CD4-positive, alpha-beta T cell treated with Interleukin-4 for 4 hours (primary cell): Measurements from ENCODE around the gene B4GALNT1.
"Not testable (repeated sequence)": the region's sequence is repeated elsewhere in the genome, so short reads cannot be mapped to it uniquely, and the experiment has no call there.

Experiments used
- DNase-seq: peaks from one replicate; pipeline ENCODE4 v3.0.0-alpha.2; 2020

B4GALNT1 gene

GRCh38 chr12:57606821-57607220 lies 26.2 kb downstream of the B4GALNT1 start:
- DNase-seq = no peak

GRCh38 chr12:57606399-57606798 lies 26.6 kb downstream of the B4GALNT1 start:
- DNase-seq = no peak

- DNase-seq = no peak
These were observed 27.1 kb downstream of the B4GALNT1 start for GRCh38 chr12:57605811-57606311.

- no peak for DNase-seq
These were observed 27.8 kb downstream of the B4GALNT1 start for GRCh38 chr12:57604992-57605810.

GRCh38 chr12:57604454-57604991 lies 28.5 kb downstream of the B4GALNT1 start, which contains the start of gene DTX3:
TSS of gene DTX3 (plus strand) at chr12:57604824. CDS start at chr12:57606518, 1,694 bp downstream.
- DNase-seq = peak; percentile 33

- no peak for DNase-seq
These were observed 29.1 kb downstream of the B4GALNT1 start for GRCh38 chr12:57603815-57604453.

- DNase-seq = no peak
These were observed 29.7 kb downstream of the B4GALNT1 start for GRCh38 chr12:57603324-57603723.

- no peak for DNase-seq
These were observed 30.5 kb downstream of the B4GALNT1 start for GRCh38 chr12:57602544-57602943.

GRCh38 chr12:57600395-57600794 lies 32.6 kb downstream of the B4GALNT1 start:
- DNase-seq = no peak

GRCh38 chr12:57593187-57593586 lies 39.8 kb downstream of the B4GALNT1 start:
- no peak for DNase-seq

- no peak for DNase-seq
These were observed 40.3 kb downstream of the B4GALNT1 start for GRCh38 chr12:57592551-57593165.

- DNase-seq = no peak
These were observed 41.1 kb downstream of the B4GALNT1 start for GRCh38 chr12:57591782-57592325.

- DNase-seq = peak; percentile 80
These were observed 41.9 kb downstream of the B4GALNT1 start, which contains the start of gene PIP4K2C for GRCh38 chr12:57590864-57591781. TSS of gene PIP4K2C (plus strand) at chr12:57591192. CDS start at chr12:57591290, 98 bp downstream.

- DNase-seq = no peak
These were observed 42.5 kb downstream of the B4GALNT1 start for GRCh38 chr12:57590479-57590863.

- DNase-seq = not testable (repeated sequence)
These were observed 43.9 kb downstream of the B4GALNT1 start for GRCh38 chr12:57588951-57589610.

GRCh38 chr12:57586832-57587429 lies 46.1 kb downstream of the B4GALNT1 start:
- no peak for DNase-seq

GRCh38 chr12:57586128-57586527 lies 46.9 kb downstream of the B4GALNT1 start:
- DNase-seq = no peak

GRCh38 chr12:57585156-57585555 lies 47.8 kb downstream of the B4GALNT1 start:
- DNase-seq = no peak

GRCh38 chr12:57584690-57585089 lies 48.3 kb downstream of the B4GALNT1 start:
- DNase-seq = no peak

- DNase-seq = no peak
These were observed 49.0 kb downstream of the B4GALNT1 start for GRCh38 chr12:57584050-57584449.
